GOT3 (cell line): ENCODE results near the gene RRP15.

Experiments used
- DNase-seq: peaks from one replicate; lab custom pipeline; 2025; ENCODE audit warnings: mixed read lengths; lab: John Stamatoyannopoulos, UW

Gene RRP15

GRCh38 chr1:218339267-218339831, 54.3 kb downstream of the RRP15 start:
- DNase-seq: no peak

DNA sequence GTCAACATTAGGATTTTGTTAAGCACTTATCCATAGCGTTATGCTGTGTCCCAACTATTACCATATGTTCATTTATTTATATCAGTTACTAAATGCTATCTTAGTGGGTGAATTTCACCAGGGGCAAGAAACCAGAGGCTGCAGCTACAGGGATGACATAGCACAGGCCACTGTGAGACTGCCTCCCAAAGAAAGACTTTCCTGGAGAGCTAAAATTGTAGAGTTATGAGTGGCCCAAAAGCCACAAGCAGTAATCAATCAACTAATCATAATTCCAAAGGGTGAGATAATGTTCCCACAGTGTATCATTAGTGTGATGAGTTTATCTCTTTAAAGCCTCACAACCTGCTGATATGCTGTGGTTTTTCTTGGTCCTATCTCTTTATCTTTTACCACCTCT, 56.2 kb downstream of the RRP15 start:
- DNase-seq: no peak

DNA sequence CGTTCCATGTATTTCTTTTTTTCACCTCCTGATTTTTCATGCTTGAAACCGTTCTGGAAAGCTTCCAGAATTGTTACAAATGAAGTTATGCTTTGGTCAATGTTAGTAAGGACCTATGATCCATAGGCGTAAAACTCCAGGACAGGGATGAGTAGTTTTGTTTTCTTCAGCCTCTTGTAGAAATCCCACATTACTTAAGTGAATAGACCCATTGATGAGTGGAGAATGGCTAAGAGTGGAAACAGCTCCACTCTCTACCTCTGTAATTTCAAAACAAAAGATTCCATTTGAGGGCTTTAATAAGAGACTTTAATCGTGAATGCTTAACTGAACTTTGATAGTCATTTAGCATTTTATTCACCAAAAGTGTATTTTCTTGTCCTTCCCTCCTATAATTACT, 57.0 kb downstream of the RRP15 start:
- no peak for DNase-seq

DNA sequence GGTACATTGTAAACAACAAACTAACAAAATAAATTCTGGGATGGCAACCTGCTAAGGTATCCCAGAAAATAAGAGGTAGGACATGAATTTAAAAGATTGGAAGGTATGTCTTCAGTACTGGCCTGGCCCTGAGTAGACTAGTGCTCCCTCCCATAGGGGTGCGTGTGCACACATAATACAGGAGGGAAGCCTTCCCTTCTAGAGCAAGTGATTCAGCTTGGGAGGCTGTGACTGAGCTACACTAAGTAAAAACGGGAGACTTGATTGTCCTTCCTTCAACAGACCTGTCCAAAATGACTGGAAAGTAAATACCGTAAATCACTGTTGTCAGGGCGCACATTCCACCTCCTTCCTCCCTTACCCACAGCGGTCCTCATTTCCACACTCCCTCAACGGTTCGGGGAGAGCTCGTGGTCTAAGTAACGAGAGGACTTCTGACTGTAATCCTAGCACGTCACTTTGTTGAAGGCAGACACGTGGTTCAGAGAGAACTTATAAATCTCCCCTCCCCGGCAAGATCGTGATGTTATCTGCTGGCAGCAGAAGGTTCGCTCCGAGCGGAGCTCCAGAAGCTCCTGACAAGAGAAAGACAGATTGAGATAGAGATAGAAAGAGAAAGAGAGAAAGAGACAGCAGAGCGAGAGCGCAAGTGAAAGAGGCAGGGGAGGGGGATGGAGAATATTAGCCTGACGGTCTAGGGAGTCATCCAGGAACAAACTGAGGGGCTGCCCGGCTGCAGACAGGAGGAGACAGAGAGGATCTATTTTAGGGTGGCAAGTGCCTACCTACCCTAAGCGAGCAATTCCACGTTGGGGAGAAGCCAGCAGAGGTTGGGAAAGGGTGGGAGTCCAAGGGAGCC, 60.0 kb downstream of the RRP15 start, which contains the start of gene TGFB2:
Gene TGFB2 (plus strand): TSS at position 523 of the 859 bp plus-strand sequence. CDS start 1,366 bp downstream, outside the sequence.
- DNase-seq: no peak

DNA sequence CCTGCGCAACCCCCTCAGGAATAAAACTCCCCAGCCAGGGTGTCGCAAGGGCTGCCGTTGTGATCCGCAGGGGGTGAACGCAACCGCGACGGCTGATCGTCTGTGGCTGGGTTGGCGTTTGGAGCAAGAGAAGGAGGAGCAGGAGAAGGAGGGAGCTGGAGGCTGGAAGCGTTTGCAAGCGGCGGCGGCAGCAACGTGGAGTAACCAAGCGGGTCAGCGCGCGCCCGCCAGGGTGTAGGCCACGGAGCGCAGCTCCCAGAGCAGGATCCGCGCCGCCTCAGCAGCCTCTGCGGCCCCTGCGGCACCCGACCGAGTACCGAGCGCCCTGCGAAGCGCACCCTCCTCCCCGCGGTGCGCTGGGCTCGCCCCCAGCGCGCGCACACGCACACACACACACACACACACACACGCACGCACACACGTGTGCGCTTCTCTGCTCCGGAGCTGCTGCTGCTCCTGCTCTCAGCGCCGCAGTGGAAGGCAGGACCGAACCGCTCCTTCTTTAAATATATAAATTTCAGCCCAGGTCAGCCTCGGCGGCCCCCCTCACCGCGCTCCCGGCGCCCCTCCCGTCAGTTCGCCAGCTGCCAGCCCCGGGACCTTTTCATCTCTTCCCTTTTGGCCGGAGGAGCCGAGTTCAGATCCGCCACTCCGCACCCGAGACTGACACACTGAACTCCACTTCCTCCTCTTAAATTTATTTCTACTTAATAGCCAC, 60.7 kb downstream of the RRP15 start:
- no peak for DNase-seq

DNA sequence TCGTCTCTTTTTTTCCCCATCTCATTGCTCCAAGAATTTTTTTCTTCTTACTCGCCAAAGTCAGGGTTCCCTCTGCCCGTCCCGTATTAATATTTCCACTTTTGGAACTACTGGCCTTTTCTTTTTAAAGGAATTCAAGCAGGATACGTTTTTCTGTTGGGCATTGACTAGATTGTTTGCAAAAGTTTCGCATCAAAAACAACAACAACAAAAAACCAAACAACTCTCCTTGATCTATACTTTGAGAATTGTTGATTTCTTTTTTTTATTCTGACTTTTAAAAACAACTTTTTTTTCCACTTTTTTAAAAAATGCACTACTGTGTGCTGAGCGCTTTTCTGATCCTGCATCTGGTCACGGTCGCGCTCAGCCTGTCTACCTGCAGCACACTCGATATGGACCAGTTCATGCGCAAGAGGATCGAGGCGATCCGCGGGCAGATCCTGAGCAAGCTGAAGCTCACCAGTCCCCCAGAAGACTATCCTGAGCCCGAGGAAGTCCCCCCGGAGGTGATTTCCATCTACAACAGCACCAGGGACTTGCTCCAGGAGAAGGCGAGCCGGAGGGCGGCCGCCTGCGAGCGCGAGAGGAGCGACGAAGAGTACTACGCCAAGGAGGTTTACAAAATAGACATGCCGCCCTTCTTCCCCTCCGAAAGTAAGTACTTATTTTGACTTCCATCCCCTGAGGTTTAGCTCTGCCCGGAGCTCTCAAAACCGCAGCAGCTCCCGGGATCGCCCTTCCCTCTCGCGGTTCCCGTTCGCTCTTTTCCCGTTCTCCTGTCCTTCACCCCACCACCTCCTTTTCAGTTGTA, 61.5 kb downstream of the RRP15 start:
- no peak for DNase-seq

- DNase-seq: no peak
Measured at GRCh38 chr1:218347336-218347722, 62.2 kb downstream of the RRP15 start.

DNA sequence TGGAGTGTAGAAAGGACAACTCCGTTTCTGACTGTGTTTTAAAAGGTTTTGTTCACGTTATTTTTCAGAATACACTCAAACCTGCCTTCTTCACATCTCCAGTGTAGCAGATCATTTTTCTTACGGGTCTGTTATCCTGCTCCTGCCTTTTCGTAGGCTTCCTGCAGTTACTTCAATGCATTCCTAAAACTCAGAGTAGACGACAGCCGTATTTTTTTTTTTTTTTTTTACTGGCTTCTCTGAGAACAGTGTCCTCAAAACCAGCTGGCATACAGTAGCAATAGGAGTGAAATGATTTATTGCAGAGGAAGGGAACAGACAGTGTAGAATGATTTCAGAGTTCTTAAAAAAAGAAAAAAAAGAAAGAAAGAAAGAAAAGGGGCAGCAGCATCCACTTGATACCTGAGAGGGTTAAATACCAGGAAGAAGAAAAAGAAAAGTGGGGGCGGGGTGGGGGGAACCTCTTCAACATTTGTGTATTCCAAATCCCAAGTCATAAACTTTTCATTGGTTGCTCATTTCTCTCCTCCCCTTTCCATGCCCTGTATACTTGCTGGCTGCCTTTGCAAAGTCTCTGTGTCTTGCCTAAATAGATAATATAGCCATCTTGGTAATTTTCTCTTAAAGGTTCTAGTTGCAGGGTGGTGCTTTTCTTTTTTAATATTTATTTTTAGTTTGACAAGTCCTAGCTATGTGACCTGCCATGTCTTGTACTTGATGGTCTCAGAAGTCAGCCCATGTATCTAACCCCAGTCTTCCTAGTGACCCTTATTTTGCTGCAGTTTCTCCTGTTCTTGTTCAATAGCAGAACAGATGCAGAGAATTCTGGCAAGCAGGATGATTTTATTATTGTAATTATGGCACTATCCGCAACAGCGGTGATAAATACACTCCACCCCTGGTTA, 62.9 kb downstream of the RRP15 start:
- no peak for DNase-seq

DNA sequence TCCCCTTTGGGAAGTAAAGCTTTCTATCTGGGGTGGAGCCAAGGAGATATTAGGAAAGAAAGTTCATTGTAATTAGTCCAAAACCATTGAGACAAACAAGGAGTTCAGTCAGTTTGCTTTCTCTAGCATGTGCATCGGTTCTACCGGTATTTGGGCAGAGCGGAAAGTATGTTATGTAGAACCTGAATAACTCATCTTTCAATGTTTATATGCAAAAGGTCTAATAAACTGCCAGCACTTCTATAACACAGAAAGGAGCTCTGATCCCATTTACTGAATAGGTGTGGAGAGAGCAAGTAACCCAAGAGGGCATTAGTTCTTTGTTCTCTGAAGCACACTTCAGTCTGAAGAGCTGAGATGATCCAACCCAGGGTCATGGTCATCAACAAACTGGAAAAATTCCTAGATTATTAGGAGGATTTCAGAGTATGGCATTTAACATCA, 63.6 kb downstream of the RRP15 start:
- DNase-seq: no peak

DNA sequence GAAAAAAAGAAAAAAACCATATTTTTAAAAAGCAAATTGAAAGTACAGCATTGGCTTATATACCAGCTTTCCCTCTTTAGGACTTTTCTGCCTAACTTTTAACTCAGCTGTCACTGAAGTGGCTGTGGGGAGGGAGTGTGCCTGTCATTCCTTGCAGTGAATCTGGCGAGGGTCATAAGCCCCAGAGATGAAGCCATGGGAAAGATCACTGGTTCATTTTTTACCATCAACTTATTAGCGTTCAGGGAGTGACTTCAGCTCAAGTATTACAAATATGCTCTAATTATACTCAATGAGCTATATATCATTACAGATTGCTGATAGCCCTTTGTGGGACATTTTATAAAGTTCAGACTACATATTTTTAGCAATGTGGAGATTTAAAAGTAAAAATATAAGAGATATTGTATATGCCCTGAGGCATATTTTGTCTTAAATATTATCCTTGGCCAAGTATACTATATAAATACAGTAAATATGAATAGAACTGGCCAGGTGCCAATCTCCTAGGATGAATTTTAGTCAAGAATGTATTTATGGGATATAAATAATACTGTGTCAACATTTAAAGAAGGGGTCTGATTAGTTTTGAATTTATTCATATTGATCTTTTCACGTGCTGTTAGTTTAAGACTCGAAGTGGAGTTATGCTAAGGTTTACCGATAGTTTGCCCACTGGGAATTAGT, 64.4 kb downstream of the RRP15 start:
- DNase-seq: no peak

DNA sequence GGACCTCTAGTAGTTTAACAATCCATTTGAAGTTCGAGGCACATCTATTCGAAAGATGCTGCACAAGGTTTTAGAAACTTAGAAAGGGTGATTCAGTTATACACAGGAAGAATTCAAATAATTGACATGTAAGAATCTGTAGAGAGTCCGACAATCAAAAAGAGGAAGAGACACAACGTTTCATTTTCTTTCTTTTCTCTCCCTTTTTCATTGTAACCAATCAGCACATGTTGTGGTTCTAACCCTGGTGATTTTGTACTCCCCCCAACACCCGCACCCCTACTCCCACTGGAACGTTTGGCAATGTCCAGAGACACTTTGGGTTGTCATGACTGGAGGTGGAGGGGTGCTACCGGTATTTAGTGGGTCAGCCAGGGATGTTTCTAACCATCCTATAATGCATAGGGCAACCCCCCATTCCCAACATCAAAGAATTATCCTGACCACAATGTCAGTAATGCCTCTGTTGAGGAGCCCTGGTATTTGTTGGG, 65.0 kb downstream of the RRP15 start:
- no peak for DNase-seq

DNA sequence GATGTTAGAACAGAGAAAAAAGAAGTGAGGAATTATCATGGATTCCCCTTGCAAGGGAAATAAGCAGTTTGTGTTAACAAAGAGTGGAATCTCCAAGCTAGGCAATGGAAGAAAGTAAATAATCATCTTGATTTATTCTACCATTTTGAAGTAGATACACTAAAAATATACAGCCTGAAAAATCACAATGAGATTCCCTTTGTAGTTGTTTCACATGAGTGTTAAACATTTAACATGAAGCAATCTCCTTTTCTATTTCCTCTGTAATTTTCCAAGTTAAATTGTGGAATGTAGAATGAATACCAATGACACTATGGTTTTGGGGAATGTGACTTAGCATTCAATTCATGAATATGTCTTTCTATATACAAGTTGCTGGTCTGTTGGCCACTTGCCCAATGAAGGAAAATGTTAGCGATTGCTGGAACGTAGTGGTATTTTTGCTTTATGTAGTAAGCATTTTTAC, 65.7 kb downstream of the RRP15 start:
- no peak for DNase-seq

DNA sequence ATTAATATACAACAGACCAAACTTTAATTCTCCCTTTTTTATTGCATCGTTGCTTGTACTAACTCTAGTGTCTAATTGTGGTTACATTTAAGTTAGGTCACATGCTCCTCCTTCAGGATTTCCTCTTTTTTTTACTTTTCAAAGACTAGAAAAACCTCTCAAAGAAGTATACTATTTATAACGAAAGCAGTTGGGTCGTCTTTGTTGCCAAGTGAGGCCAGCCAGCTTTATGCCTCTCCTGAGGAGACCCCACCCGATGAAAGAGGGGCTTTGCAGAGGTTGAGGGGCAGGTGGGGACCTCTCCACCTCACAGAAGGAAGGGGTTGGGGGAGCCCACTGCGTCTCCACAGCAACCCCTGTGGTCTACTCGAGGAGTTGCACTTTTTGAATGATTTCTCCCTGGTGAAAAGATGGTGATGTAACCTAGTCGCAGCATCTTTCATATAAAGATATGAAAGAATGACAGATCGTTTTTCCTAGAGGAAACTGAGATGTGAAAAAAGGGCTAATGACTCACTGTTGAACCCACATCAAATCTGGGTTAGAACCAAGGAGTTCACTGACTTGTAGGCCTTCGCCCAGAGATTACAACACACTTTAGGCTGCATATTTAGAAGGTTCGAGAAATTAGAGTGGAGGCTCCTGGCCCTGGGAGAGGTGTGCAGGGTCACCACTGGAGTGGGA, 66.4 kb downstream of the RRP15 start:
- DNase-seq: no peak

GRCh38 chr1:218352075-218352438, 67.0 kb downstream of the RRP15 start:
- DNase-seq: no peak

GRCh38 chr1:218353656-218354055, 68.6 kb downstream of the RRP15 start:
- DNase-seq: no peak

DNA sequence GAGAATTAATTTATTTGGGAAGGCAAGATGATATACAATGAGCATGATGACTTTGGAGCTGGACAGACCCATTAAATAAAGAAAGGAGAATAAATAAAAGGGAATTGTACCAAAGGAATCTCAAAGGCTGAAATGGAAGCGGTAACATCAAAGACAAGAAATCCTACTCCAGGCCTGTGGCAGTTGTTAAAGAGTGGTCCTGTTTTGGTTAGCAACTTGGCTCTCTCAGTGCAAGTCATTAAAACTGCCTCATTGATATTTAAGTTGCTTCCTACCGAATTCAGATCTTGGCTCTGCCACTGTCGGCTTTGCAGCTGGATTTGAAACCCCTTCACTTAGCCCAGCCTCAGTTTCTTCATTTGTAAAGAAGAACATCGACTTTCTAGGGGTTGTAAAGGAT, 70.2 kb downstream of the RRP15 start:
- DNase-seq: no peak

- no peak for DNase-seq
Measured at GRCh38 chr1:218357211-218357892, 72.3 kb downstream of the RRP15 start.

DNA sequence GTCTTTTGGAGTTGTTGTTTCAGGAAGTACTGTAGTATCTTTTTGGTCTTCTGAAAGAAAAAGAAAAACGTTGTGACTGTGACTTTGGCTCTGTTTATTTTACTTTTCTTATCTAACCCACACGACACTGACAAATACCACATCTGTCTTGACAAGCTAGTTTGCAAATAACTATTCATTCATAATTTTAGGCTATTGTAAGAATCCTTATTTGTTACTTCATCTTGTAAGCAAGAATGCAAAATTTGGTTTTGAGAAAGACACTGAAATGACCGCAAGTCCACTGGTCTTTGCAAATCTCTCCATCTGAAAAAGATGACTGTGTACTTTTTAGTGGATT, 72.8 kb downstream of the RRP15 start:
- DNase-seq: no peak
